NCI-H146 (cell line): ENCODE data around the gene JARID2.
A peak's percentile ranks its signal among the peaks of the same experiment; 100 is the strongest.
"Not testable (repeated sequence)": the region's sequence is repeated elsewhere in the genome, so short reads cannot be mapped to it uniquely, and the experiment has no call there.

Experiments used
- DNase-seq: peaks from one replicate; lab custom pipeline; 2025; lab: John Stamatoyannopoulos, UW

Gene JARID2

GRCh38 chr6:15289456-15289855 lies 43.6 kb downstream of the JARID2 start:
- DNase-seq: not testable (repeated sequence)

GRCh38 chr6:15290067-15290680 lies 44.3 kb downstream of the JARID2 start:
- DNase-seq: no peak

- DNase-seq: no peak
Measured at GRCh38 chr6:15290962-15291704, 45.3 kb downstream of the JARID2 start.

GRCh38 chr6:15292721-15293302 lies 46.9 kb downstream of the JARID2 start:
- no peak for DNase-seq

- DNase-seq: peak; percentile 1
Measured at GRCh38 chr6:15293674-15294073, 47.8 kb downstream of the JARID2 start.

- DNase-seq: no peak
Measured at GRCh38 chr6:15294504-15294903, 48.6 kb downstream of the JARID2 start.

- DNase-seq: no peak
Measured at GRCh38 chr6:15296249-15296648, 50.4 kb downstream of the JARID2 start.

GRCh38 chr6:15296735-15297134 lies 50.9 kb downstream of the JARID2 start:
- DNase-seq: no peak

- not testable (repeated sequence) for DNase-seq
Measured at GRCh38 chr6:15297167-15297566, 51.3 kb downstream of the JARID2 start.

GRCh38 chr6:15297895-15298590 lies 52.2 kb downstream of the JARID2 start:
- DNase-seq: no peak

- no peak for DNase-seq
Measured at GRCh38 chr6:15299430-15300131, 53.7 kb downstream of the JARID2 start.

- no peak for DNase-seq
Measured at GRCh38 chr6:15301179-15302006, 55.5 kb downstream of the JARID2 start.

- no peak for DNase-seq
Measured at GRCh38 chr6:15303162-15303919, 57.5 kb downstream of the JARID2 start.

- DNase-seq: no peak
Measured at GRCh38 chr6:15303920-15304291, 58.0 kb downstream of the JARID2 start.

GRCh38 chr6:15304337-15305042 lies 58.6 kb downstream of the JARID2 start:
- DNase-seq: peak; percentile 22

- no peak for DNase-seq
Measured at GRCh38 chr6:15305496-15305895, 59.6 kb downstream of the JARID2 start.

GRCh38 chr6:15305909-15306308 lies 60.0 kb downstream of the JARID2 start:
- no peak for DNase-seq

GRCh38 chr6:15308435-15309213 lies 62.8 kb downstream of the JARID2 start:
- DNase-seq: peak; percentile 4
